IMR-90 (cell line): ENCODE measurements around the gene DISC1. TPM values are rescaled to one million over a fixed set of nuclear protein-coding genes. Genes with fewer than 3 reads are reported as not detected.

Experiments used
- ATAC-seq: fragments of 200-7000 bp; cut with Tn5 transposase; 2 replicates; pipeline ENCODE4 v1.9.1; 2020; ENCODE audit warnings: low read depth, mild to moderate bottlenecking, moderate library complexity
- BruUV-seq: library from RNA; stranded (reverse); fragments of 400-500 nt; replicated peaks from 2 replicates; lab custom pipeline; 2021; lab: Mats Ljungman, UMichigan
- CTCF ChIA-PET: fragments of 300-600 bp; formaldehyde crosslinking; extraction: SDS; loops from one replicate; lab custom pipeline; 2021; ENCODE audit warnings: antibody characterized with exemption; lab: Yijun Ruan, JAX
- POLR2A ChIA-PET: fragments of 300-600 bp; sonication (Branson Sonifier 250); formaldehyde crosslinking; loops from one replicate; lab custom pipeline; 2022; ENCODE audit warnings: antibody characterized with exemption; ENCODE audit not compliant: unreplicated experiment; lab: Charles Lee
- DNase-seq: peaks from one replicate; pipeline ENCODE4 v3.0.0; 2013
- H2AFZ ChIP-seq: replicated peaks from 2 replicates; pipeline ENCODE3; 2013; ENCODE audit warnings: low read length, mild to moderate bottlenecking; ENCODE audit not compliant: poor library complexity
- H2AK5ac ChIP-seq: 2 replicates; pipeline ENCODE4 v1.6.1; 2013; ENCODE audit warnings: low read depth, low read length, inconsistent platforms
- H2AK9ac ChIP-seq: replicated peaks from 2 replicates; pipeline ENCODE3; 2013; ENCODE audit warnings: mild to moderate bottlenecking, low read depth, low read length, moderate library complexity; ENCODE audit not compliant: poor library complexity
- H2BK120ac ChIP-seq: 2 replicates; pipeline ENCODE4 v1.6.1; 2013; ENCODE audit warnings: low read depth, low read length, inconsistent platforms
- H2BK15ac ChIP-seq: 3 replicates; pipeline ENCODE4 v1.6.1; 2013; ENCODE audit warnings: low read depth, low read length, inconsistent platforms
- H2BK20ac ChIP-seq: 2 replicates; pipeline ENCODE4 v1.6.1; 2013; ENCODE audit warnings: low read depth, mild to moderate bottlenecking, inconsistent platforms, low read length, moderate library complexity
- H2BK5ac ChIP-seq: 2 replicates; pipeline ENCODE4 v1.6.1; 2013; ENCODE audit warnings: mild to moderate bottlenecking, low read depth, low read length, inconsistent platforms; ENCODE audit not compliant: poor library complexity, severe bottlenecking
- H3K14ac ChIP-seq: replicated peaks from 2 replicates; pipeline ENCODE4 v1.6.1; 2013; ENCODE audit warnings: low read depth, low read length, inconsistent platforms
- H3K18ac ChIP-seq: 2 replicates; pipeline ENCODE4 v1.6.1; 2013; ENCODE audit warnings: low read depth, low read length, control low read depth
- H3K23ac ChIP-seq: 2 replicates; pipeline ENCODE4 v1.6.1; 2013; ENCODE audit warnings: low read depth, low read length, inconsistent platforms
- H3K27ac ChIP-seq: 2 replicates; pipeline ENCODE4 v1.5.1; 2013; ENCODE audit warnings: mild to moderate bottlenecking, control low read depth, low read length; ENCODE audit not compliant: insufficient read depth
- H3K27me3 ChIP-seq: 2 replicates; pipeline ENCODE4 v1.6.1; 2013; ENCODE audit warnings: low read length; ENCODE audit not compliant: control insufficient read depth, insufficient read depth
- H3K36me3 ChIP-seq: 2 replicates; pipeline ENCODE4 v1.6.1; 2013; ENCODE audit warnings: low read length, mixed read lengths; ENCODE audit not compliant: control insufficient read depth, insufficient read depth
- H3K4ac ChIP-seq: 2 replicates; pipeline ENCODE4 v1.6.1; 2013; ENCODE audit warnings: low read depth, low read length, inconsistent platforms
- H3K4me1 ChIP-seq: 2 replicates; pipeline ENCODE4 v1.6.1; 2013; ENCODE audit warnings: low read length, mixed read lengths; ENCODE audit not compliant: control insufficient read depth, insufficient read depth
- H3K4me2 ChIP-seq: 2 replicates; pipeline ENCODE4 v1.6.1; 2013; ENCODE audit warnings: low read depth, mild to moderate bottlenecking, control low read depth, low read length, moderate library complexity
- H3K4me3 ChIP-seq: 2 replicates; pipeline ENCODE4 v1.5.1; 2013; ENCODE audit warnings: low read depth, mild to moderate bottlenecking, control low read depth, low read length, moderate library complexity; ENCODE audit not compliant: insufficient read depth
- H3K56ac ChIP-seq: 2 replicates; pipeline ENCODE4 v1.6.1; 2013; ENCODE audit warnings: low read length, inconsistent platforms; ENCODE audit not compliant: insufficient read depth; ENCODE audit errors: extremely low read depth
- H3K79me1 ChIP-seq, 2 experiments: 2 replicates each; pipeline ENCODE4 v1.6.1; 2013; ENCODE audit warnings: low read length in 2 of 2, inconsistent platforms in 1 of 2, low read depth in 1 of 2
- H3K9ac ChIP-seq: 2 replicates; pipeline ENCODE4 v1.6.1; 2013; ENCODE audit warnings: low read depth, low read length, control low read depth
- H3K9me1 ChIP-seq: 2 replicates; pipeline ENCODE4 v1.6.1; 2013; ENCODE audit warnings: low read length, inconsistent platforms; ENCODE audit not compliant: insufficient read depth
- H3K9me3 ChIP-seq: 2 replicates; pipeline ENCODE4 v1.6.1; 2013; ENCODE audit warnings: low read length; ENCODE audit not compliant: control insufficient read depth, insufficient read depth
- H4K20me1 ChIP-seq: 2 replicates; pipeline ENCODE4 v1.6.1; 2013; ENCODE audit warnings: low read length, inconsistent platforms; ENCODE audit not compliant: insufficient read depth
- H4K5ac ChIP-seq: 2 replicates; pipeline ENCODE4 v1.6.1; 2013; ENCODE audit warnings: mild to moderate bottlenecking, low read depth, low read length, control low read depth
- H4K8ac ChIP-seq, 2 experiments: 2 replicates each; pipeline ENCODE4 v1.6.1; 2013; ENCODE audit warnings: low read depth in 2 of 2, low read length in 2 of 2, control low read depth in 1 of 2, inconsistent platforms in 1 of 2
- H4K91ac ChIP-seq: 2 replicates; pipeline ENCODE4 v1.6.1; 2013; ENCODE audit warnings: low read depth, low read length, inconsistent platforms; ENCODE audit not compliant: insufficient read depth
- MAFK ChIP-seq: IDR thresholded peaks from 2 replicates; pipeline ENCODE4 v1.6.1; 2012; ENCODE audit warnings: low read depth, low read length, improper control_type of control experiment
- MXI1 ChIP-seq: IDR thresholded peaks from 2 replicates; pipeline ENCODE4 v1.6.1; 2012; ENCODE audit warnings: low read depth, mild to moderate bottlenecking, low read length, moderate library complexity, borderline replicate concordance
- POLR2A ChIP-seq: IDR thresholded peaks from 2 replicates; pipeline ENCODE4 v1.6.1; 2012; ENCODE audit warnings: mild to moderate bottlenecking, low read depth, low read length
- WGBS, 2 experiments: methylation state at CpG; one replicate each; pipeline versions ENCODE4 v1.1.5 to v1.1.7; 2013; ENCODE audit warnings: missing lambda C conversion rate in 2 of 2; ENCODE audit not compliant: insufficient read length in 1 of 2; ENCODE audit errors: extremely low coverage in 2 of 2; 5-methylcytosine and 5-hydroxymethylcytosine counted together
- dilution Hi-C: fragments of 300-500 bp; cut with HindIII; formaldehyde crosslinking; loops from one replicate; pipeline ENCODE4 v1.14.3; 2018; ENCODE audit warnings: low sequenced_read_pairs; ENCODE audit not compliant: unreplicated experiment
- in situ Hi-C: fragments of 300-500 bp; cut with MboI; formaldehyde crosslinking; loops from 3 replicates; pipeline ENCODE4 v1.14.3; 2019; ENCODE audit warnings: low sequenced_read_pairs, inconsistent platforms, mixed read lengths
- intact Hi-C: fragments of 100-400 bp; cut with micrococcal nuclease; formaldehyde crosslinking; loops from 2 replicates; pipeline ENCODE4 v1.10.0; 2022
- polyA plus RNA-seq, 3 experiments: library from polyadenylated mRNA; depleted of rRNA; stranded (reverse); fragments of >200 nt; gene quantifications; 2 replicates each; pipeline ENCODE4 v1.2.3, GENCODE V29; 2012; ENCODE audit warnings: low replicate concordance in 1 of 3
- total RNA-seq: library from RNA; depleted of rRNA; stranded (reverse); fragments of >200 nt; gene quantifications from 2 replicates; pipeline ENCODE4 v1.2.3, GENCODE V29; 2012
- TF ChIP-seq, protein P1 (sequence below): fragments of 150-350 bp; IDR thresholded peaks from 2 replicates; pipeline ENCODE4 v1.6.1; 2017; ENCODE audit warnings: mild to moderate bottlenecking, antibody characterized with exemption, low read length, low read depth

Gene DISC1
- total and polyA plus RNA-seq, 2 of the 4 experiments (the other 2 are of a cell fraction), result 2.2 to 7.0 TPM

DNA sequence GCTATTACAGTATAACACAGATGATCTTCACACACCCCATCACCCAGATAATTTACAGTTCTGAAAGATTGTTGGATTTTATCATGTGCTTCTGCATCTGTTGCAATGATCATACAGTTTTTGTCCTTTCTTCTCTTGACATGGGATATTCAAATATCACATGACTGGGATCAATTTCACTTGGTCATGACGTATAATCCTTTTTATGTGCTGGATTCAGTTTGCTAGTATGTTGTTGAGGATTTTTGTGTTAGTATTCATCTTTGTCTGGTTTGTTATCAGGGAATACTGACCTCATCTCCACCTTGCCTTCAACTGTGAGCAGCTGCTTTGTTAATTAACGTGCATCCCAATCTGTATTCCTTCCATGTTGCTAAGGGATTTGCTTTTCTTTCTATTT is 44.7 kb upstream of the DISC1 start:
- CTCF ChIA-PET, result no interaction called here
- H3K79me1 ChIP-seq, result no peaks in the 10 kb centered on the region
- TF ChIP-seq MXI1 (no peak), POLR2A (no peak), MAFK (no peak)
- TF ChIP-seq, protein P1, sequence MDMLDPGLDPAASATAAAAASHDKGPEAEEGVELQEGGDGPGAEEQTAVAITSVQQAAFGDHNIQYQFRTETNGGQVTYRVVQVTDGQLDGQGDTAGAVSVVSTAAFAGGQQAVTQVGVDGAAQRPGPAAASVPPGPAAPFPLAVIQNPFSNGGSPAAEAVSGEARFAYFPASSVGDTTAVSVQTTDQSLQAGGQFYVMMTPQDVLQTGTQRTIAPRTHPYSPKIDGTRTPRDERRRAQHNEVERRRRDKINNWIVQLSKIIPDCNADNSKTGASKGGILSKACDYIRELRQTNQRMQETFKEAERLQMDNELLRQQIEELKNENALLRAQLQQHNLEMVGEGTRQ, result no peak

More for the DNA sequence above, 44.7 kb upstream of the DISC1 start:
- H2AK5ac ChIP-seq, result no peak overlapping the region
- no peak overlapping the region for H4K91ac ChIP-seq
- H2BK5ac ChIP-seq, result no peak overlapping the region
- DNase-seq, result no peak
- no peak overlapping the region for H3K27ac ChIP-seq
- no peak overlapping the region for H3K18ac ChIP-seq
- BruUV-seq, result no TSS peak
- H3K9me1 ChIP-seq, result no peaks in the 10 kb centered on the region
- no peak overlapping the region for H2AK9ac ChIP-seq
- H2AFZ ChIP-seq, result no peak overlapping the region
- no peaks in the 10 kb centered on the region for H3K27me3 ChIP-seq
- no peak for ATAC-seq
- H4K5ac ChIP-seq, result no peak overlapping the region
- no peaks in the 10 kb centered on the region for H3K9me3 ChIP-seq
- H2BK120ac ChIP-seq, result no peak overlapping the region
- H3K4me3 ChIP-seq, result no peak overlapping the region
- no peak overlapping the region for H3K4me2 ChIP-seq
- POLR2A ChIA-PET, result no interaction called here
- no CpG with 5 or more reads among the region's 2 CpGs for WGBS, 2 experiments
- no peaks in the 10 kb centered on the region for H4K20me1 ChIP-seq
- intact Hi-C loops (no loop called here), dilution Hi-C loops (no loop called here), in situ Hi-C loops (no loop called here)
- no peak overlapping the region for H3K4ac ChIP-seq
- no peak overlapping the region for H2BK20ac ChIP-seq
- H3K36me3 ChIP-seq, result no peaks in the 10 kb centered on the region
- H2BK15ac ChIP-seq, result no peak overlapping the region
- H3K23ac ChIP-seq, result no peak overlapping the region
- H3K9ac ChIP-seq, result no peak overlapping the region
- H4K8ac ChIP-seq, result no peak overlapping the region
- H3K4me1 ChIP-seq, result no peaks in the 10 kb centered on the region
- no peak overlapping the region for H3K56ac ChIP-seq
- H3K14ac ChIP-seq, result no peak overlapping the region
